ENCODE data around the gene ATOSB. TPM values are rescaled to one million over a fixed set of nuclear protein-coding genes. Genes with fewer than 3 reads are reported as not detected.

Gene ATOSB
- total RNA-seq, 1 experiment from 2014 or later: 10.2 TPM

DNA sequence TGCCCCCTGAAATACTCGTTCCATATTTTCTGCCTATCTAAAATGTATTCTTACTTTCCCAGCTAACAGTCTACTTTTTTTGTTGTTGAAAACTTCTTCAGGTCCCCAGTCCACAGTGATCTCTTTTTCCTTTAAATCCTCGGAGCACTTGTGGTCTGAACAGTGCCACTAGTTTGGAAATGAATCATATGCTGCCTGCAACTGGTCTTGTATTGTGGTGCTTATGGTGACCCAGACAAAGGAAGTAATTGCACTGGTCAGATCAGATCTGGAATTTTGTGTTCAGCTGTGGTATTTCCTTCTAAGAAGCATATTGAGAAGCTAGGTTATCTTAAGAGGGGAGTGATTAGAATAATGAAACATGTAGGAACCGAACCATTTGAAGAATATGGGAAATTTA is 49.0 kb upstream of the ATOSB start:
- no peak for DNase-seq (ENCODE audit: low read depth, low spot score)
- no peak overlapping the region for H2AFZ ChIP-seq (ENCODE audit: low read depth, low read length, poor library complexity, severe bottlenecking)
- H3K27me3 ChIP-seq (ENCODE audit: insufficient read depth, low read length): no peaks in the 10 kb centered on the region
- no peak overlapping the region for H3K27ac ChIP-seq (ENCODE audit: low read depth, low read length)
- POLR2A ChIA-PET: no interaction called here
- no TSS peak for BruUV-seq (replicated peaks)
- H3K9ac ChIP-seq (ENCODE audit: low read length): no peak overlapping the region
- no peak overlapping the region for H3K4me2 ChIP-seq (ENCODE audit: low read length)
- H3K9me2 ChIP-seq (ENCODE audit: insufficient read depth): no peaks in the 10 kb centered on the region
- intact Hi-C loops (cut with micrococcal nuclease): loop anchor here (5.0 kb wide), 1 partner anchor 47 kb away; the partner anchor contains the start of gene ATOSB
- H3K4me3 ChIP-seq (replicated peaks in 1 of 2; ENCODE audit: low read depth in 1 of 2, low read length in 2 of 2): no peak overlapping the region
- H3K36me3 ChIP-seq (ENCODE audit: control insufficient read depth in 1 of 2, insufficient read depth in 2 of 2, low read length in 2 of 2): no peaks in the 10 kb centered on the region
- H3K79me2 ChIP-seq (ENCODE audit: insufficient read depth, low read length): peaks cover 7% of the 10 kb centered on the region
- H3K9me3 ChIP-seq (ENCODE audit: control insufficient read depth in 1 of 2, insufficient read depth in 1 of 2, low read depth in 1 of 2, low read length in 2 of 2): no peaks in the 10 kb centered on the region
- H3K4me1 ChIP-seq (ENCODE audit: control insufficient read depth in 1 of 2, insufficient read depth in 2 of 2, low read length in 2 of 2): peaks cover 3 to 13% of the 10 kb centered on the region in 2 experiments; a peak in 3 of 4 replicates
- CTCF ChIA-PET: no interaction called here
- RAD21 ChIA-PET (ENCODE audit: low non-redundant PET in 1 of 2, low total read pairs in 2 of 2, uncharacterized antibody in 2 of 2, unreplicated experiment in 2 of 2): no interaction called here
- H4K20me1 ChIP-seq (ENCODE audit: insufficient read depth): no peaks in the 10 kb centered on the region; the same call in 1 of the 2 replicates
- ATAC-seq: no peak
- TF ChIP-seq ELF1 (IDR thresholded peaks at IDR 0.05; ENCODE audit: borderline replicate concordance, low read depth) (no peak), YY1 (IDR thresholded peaks at IDR 0.05; ENCODE audit: extremely low read depth, insufficient replicate concordance, low read depth, low read length) (no peak), TCF7L2 (IDR thresholded peaks at IDR 0.05; ENCODE audit: borderline replicate concordance, extremely low read depth, insufficient read depth, insufficient read length) (no peak), ZFX (IDR thresholded peaks at IDR 0.05) (no peak)
- TF ChIP-seq, protein P1, sequence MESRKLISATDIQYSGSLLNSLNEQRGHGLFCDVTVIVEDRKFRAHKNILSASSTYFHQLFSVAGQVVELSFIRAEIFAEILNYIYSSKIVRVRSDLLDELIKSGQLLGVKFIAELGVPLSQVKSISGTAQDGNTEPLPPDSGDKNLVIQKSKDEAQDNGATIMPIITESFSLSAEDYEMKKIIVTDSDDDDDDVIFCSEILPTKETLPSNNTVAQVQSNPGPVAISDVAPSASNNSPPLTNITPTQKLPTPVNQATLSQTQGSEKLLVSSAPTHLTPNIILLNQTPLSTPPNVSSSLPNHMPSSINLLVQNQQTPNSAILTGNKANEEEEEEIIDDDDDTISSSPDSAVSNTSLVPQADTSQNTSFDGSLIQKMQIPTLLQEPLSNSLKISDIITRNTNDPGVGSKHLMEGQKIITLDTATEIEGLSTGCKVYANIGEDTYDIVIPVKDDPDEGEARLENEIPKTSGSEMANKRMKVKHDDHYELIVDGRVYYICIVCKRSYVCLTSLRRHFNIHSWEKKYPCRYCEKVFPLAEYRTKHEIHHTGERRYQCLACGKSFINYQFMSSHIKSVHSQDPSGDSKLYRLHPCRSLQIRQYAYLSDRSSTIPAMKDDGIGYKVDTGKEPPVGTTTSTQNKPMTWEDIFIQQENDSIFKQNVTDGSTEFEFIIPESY (IDR thresholded peaks at IDR 0.05; ENCODE audit: extremely low read depth, insufficient replicate concordance, low read length): no peak
- TF ChIP-seq, protein P2, sequence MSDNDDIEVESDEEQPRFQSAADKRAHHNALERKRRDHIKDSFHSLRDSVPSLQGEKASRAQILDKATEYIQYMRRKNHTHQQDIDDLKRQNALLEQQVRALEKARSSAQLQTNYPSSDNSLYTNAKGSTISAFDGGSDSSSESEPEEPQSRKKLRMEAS (IDR thresholded peaks at IDR 0.05): no peak

Data from HCT116 (cell line).